Neuronal stem cell (in vitro differentiated cells): ENCODE results near the gene C3orf22.

Source experiments
- DNase-seq: peaks from one replicate; pipeline ENCODE4 v3.0.0-alpha.2; 2013; ENCODE audit warnings: low spot score
- H2AFZ ChIP-seq: one replicate; pipeline ENCODE4 v1.6.1; 2013; ENCODE audit warnings: mild to moderate bottlenecking, low read length, inconsistent platforms
- H2AK5ac ChIP-seq: 2 replicates; pipeline ENCODE4 v1.6.1; 2013; ENCODE audit warnings: low read depth, mild to moderate bottlenecking, inconsistent platforms, low read length, moderate library complexity, mixed read lengths
- H2BK120ac ChIP-seq: 2 replicates; pipeline ENCODE4 v1.6.1; 2013; ENCODE audit warnings: low read depth, mild to moderate bottlenecking, inconsistent platforms, low read length, moderate library complexity, mixed read lengths
- H2BK12ac ChIP-seq: one replicate; pipeline ENCODE4 v1.6.1; 2013; ENCODE audit warnings: low read length, inconsistent platforms
- H2BK15ac ChIP-seq: 2 replicates; pipeline ENCODE4 v1.6.1; 2013; ENCODE audit warnings: mild to moderate bottlenecking, low read length, inconsistent platforms, mixed read lengths
- H2BK5ac ChIP-seq: one replicate; pipeline ENCODE4 v1.6.1; 2013; ENCODE audit warnings: inconsistent platforms, mild to moderate bottlenecking, low read length, moderate library complexity
- H3K14ac ChIP-seq: one replicate; pipeline ENCODE4 v1.6.1; 2013; ENCODE audit warnings: low read length, inconsistent platforms
- H3K18ac ChIP-seq: 2 replicates; pipeline ENCODE4 v1.6.1; 2013; ENCODE audit warnings: low read length, inconsistent platforms
- H3K23ac ChIP-seq: 2 replicates; pipeline ENCODE4 v1.6.1; 2013; ENCODE audit warnings: low read depth, mild to moderate bottlenecking, mixed read lengths, low read length, inconsistent platforms; ENCODE audit not compliant: poor library complexity
- H3K27ac ChIP-seq: replicated peaks from 3 replicates; pipeline ENCODE4 v1.5.1; 2013; ENCODE audit warnings: low read length, inconsistent platforms
- H3K27me3 ChIP-seq, 3 experiments: 2 replicates each; pipeline ENCODE4 v1.6.1; 2013; ENCODE audit warnings: low read length in 3 of 3, mild to moderate bottlenecking in 2 of 3, inconsistent platforms in 1 of 3, low read depth in 1 of 3, mixed read lengths in 1 of 3, moderate library complexity in 1 of 3; ENCODE audit not compliant: control insufficient read depth in 3 of 3, insufficient read depth in 3 of 3
- H3K36me3 ChIP-seq, 2 donors: replicated peaks in 1 of 2; 2 replicates each; pipeline ENCODE4 v1.6.1; 2013; ENCODE audit warnings: low read length in 2 of 2; ENCODE audit not compliant: control insufficient read depth in 2 of 2, insufficient read depth in 2 of 2
- H3K4ac ChIP-seq: 2 replicates; pipeline ENCODE4 v1.6.1; 2013; ENCODE audit warnings: inconsistent platforms, mild to moderate bottlenecking, low read length, moderate library complexity
- H3K4me1 ChIP-seq, 2 donors: 1 replicate in 1 of 2; 2 replicates in 1 of 2; pipeline ENCODE4 v1.6.1; 2013; ENCODE audit warnings: low read length in 2 of 2, low read depth in 1 of 2; ENCODE audit not compliant: control insufficient read depth in 2 of 2, insufficient read depth in 1 of 2
- H3K4me2 ChIP-seq: one replicate; pipeline ENCODE4 v1.6.1; 2013; ENCODE audit warnings: mild to moderate bottlenecking, low read length, inconsistent platforms; ENCODE audit not compliant: insufficient read depth, poor library complexity, severe bottlenecking
- H3K4me3 ChIP-seq, 2 donors: 2 replicates each; pipeline ENCODE4 v1.5.1; 2013; ENCODE audit warnings: low read length in 2 of 2, mild to moderate bottlenecking in 2 of 2, inconsistent platforms in 1 of 2, moderate library complexity in 1 of 2
- H3K79me1 ChIP-seq: one replicate; pipeline ENCODE4 v1.6.1; 2013; ENCODE audit warnings: low read depth, mild to moderate bottlenecking, inconsistent platforms, low read length, moderate library complexity
- H3K9ac ChIP-seq: one replicate; pipeline ENCODE4 v1.6.1; 2013; ENCODE audit warnings: mild to moderate bottlenecking, low read depth, low read length, inconsistent platforms; ENCODE audit not compliant: poor library complexity
- H3K9me3 ChIP-seq, 2 donors: replicated peaks in 1 of 2; 2 replicates each; pipeline versions ENCODE3 to v1.6.1; 2013; ENCODE audit warnings: low read length in 2 of 2, mild to moderate bottlenecking in 2 of 2, inconsistent platforms in 1 of 2, low read depth in 1 of 2, mixed read lengths in 1 of 2, moderate library complexity in 1 of 2; ENCODE audit not compliant: control insufficient read depth in 2 of 2, insufficient read depth in 1 of 2
- H4K8ac ChIP-seq: one replicate; pipeline ENCODE4 v1.6.1; 2013; ENCODE audit warnings: low read depth, mild to moderate bottlenecking, inconsistent platforms, low read length, moderate library complexity
- H4K91ac ChIP-seq: one replicate; pipeline ENCODE4 v1.6.1; 2013; ENCODE audit warnings: low read length, low read depth, mild to moderate bottlenecking, inconsistent platforms; ENCODE audit not compliant: poor library complexity
- WGBS, 2 donors: extraction: QIAGEN DNeasy Blood & Tissue Kit; methylation state at CpG; one replicate each; pipeline ENCODE4 v1.1.7; 2013; ENCODE audit warnings: missing lambda C conversion rate in 2 of 2, mixed read lengths in 1 of 2; ENCODE audit not compliant: insufficient read length in 2 of 2, insufficient replicate concordance in 1 of 2; ENCODE audit errors: extremely low coverage in 2 of 2; 5-methylcytosine and 5-hydroxymethylcytosine counted together

The C3orf22 gene

GRCh38 chr3:126503701-126504100 is 55.0 kb downstream of the C3orf22 start:
- H3K79me1 ChIP-seq, result no peaks in the 10 kb centered on the region
- H3K9me3 ChIP-seq, result peaks cover 0 to 3% of the 10 kb centered on the region in 2 donors
- H4K91ac ChIP-seq, result no peak overlapping the region
- peaks cover 4 to 19% of the 10 kb centered on the region in 2 donors for H3K4me1 ChIP-seq
- H2BK5ac ChIP-seq, result no peak overlapping the region
- peaks cover 0 to 6% (median 0%) of the 10 kb centered on the region in 3 experiments for H3K27me3 ChIP-seq
- no peak overlapping the region for H3K4ac ChIP-seq
- H2BK15ac ChIP-seq, result no peak overlapping the region
- no peak overlapping the region for H2BK120ac ChIP-seq
- no peak overlapping the region for H3K4me3 ChIP-seq
- no peak overlapping the region for H3K14ac ChIP-seq
- no peak overlapping the region for H2AFZ ChIP-seq
- peak overlapping the region; percentile 6 for H3K23ac ChIP-seq
- H3K27ac ChIP-seq, result no peak overlapping the region
- WGBS, 2 donors, result no CpG with 5 or more reads among the region's 10 CpGs
- DNase-seq, result no peak
- no peak overlapping the region for H2AK5ac ChIP-seq
- no peak overlapping the region for H3K9ac ChIP-seq
- H4K8ac ChIP-seq, result no peak overlapping the region
- no peak overlapping the region for H3K4me2 ChIP-seq
- H2BK12ac ChIP-seq, result no peak overlapping the region
- no peaks in the 10 kb centered on the region for H3K36me3 ChIP-seq
- H3K18ac ChIP-seq, result no peak overlapping the region

- no peak overlapping the region for H3K27ac ChIP-seq
- H2BK12ac ChIP-seq, result no peak overlapping the region
- H3K9me3 ChIP-seq, result peaks cover 0 to 3% of the 10 kb centered on the region in 2 donors
- WGBS, 2 donors, result no CpG with 5 or more reads among the region's 1 CpG
- no peak overlapping the region for H2AK5ac ChIP-seq
- H3K14ac ChIP-seq, result peak overlapping the region; percentile 11
- DNase-seq, result no peak
- peaks cover 4 to 19% of the 10 kb centered on the region in 2 donors for H3K4me1 ChIP-seq
- no peak overlapping the region for H4K91ac ChIP-seq
- H3K23ac ChIP-seq, result no peak overlapping the region
- no peak overlapping the region for H3K9ac ChIP-seq
- H3K18ac ChIP-seq, result no peak overlapping the region
- no peak overlapping the region for H2AFZ ChIP-seq
- H3K36me3 ChIP-seq, result no peaks in the 10 kb centered on the region
- no peak overlapping the region for H2BK15ac ChIP-seq
- no peak overlapping the region for H2BK5ac ChIP-seq
- H4K8ac ChIP-seq, result no peak overlapping the region
- peaks cover 0 to 6% (median 0%) of the 10 kb centered on the region in 3 experiments for H3K27me3 ChIP-seq
- no peaks in the 10 kb centered on the region for H3K79me1 ChIP-seq
- no peak overlapping the region for H3K4me2 ChIP-seq
- no peak overlapping the region for H3K4ac ChIP-seq
- no peak overlapping the region for H2BK120ac ChIP-seq
- H3K4me3 ChIP-seq, result peak overlapping the region in 1 of 2 donors; percentile 12
Observed at GRCh38 chr3:126502656-126503055, 56.1 kb downstream of the C3orf22 start.

- DNase-seq, result no peak
- Histone ChIP-seq H3K27ac (no peak overlapping the region), H3K23ac (no peak overlapping the region), H3K4me3 (no peak overlapping the region), H4K8ac (peak overlapping the region; percentile 52), H3K14ac (no peak overlapping the region), H3K4me1 (peaks cover 4 to 19% of the 10 kb centered on the region in 2 donors), H2BK12ac (no peak overlapping the region), H3K9me3 (peaks cover 0 to 3% of the 10 kb centered on the region in 2 donors), H3K18ac (no peak overlapping the region), H3K4me2 (no peak overlapping the region), H4K91ac (no peak overlapping the region), H2AFZ (no peak overlapping the region), H2AK5ac (no peak overlapping the region), H2BK5ac (no peak overlapping the region), H3K79me1 (no peaks in the 10 kb centered on the region), H3K36me3 (no peaks in the 10 kb centered on the region), H3K27me3 (peaks cover 0 to 6% (median 0%) of the 10 kb centered on the region in 3 experiments), H3K9ac (no peak overlapping the region), H3K4ac (no peak overlapping the region), H2BK120ac (no peak overlapping the region), H2BK15ac (no peak overlapping the region)
- WGBS, 2 donors, result no CpG with 5 or more reads among the region's 7 CpGs
Observed at GRCh38 chr3:126501736-126502135, 57.0 kb downstream of the C3orf22 start.

GRCh38 chr3:126501054-126501453 is 57.7 kb downstream of the C3orf22 start:
- Histone ChIP-seq H3K4me3 (no peak overlapping the region), H2BK15ac (peak overlapping the region; percentile 4), H3K36me3 (no peaks in the 10 kb centered on the region), H4K8ac (peak overlapping the region; percentile 0), H4K91ac (no peak overlapping the region), H3K23ac (no peak overlapping the region), H3K9me3 (peaks cover 0 to 3% of the 10 kb centered on the region in 2 donors), H2BK12ac (peak overlapping the region; percentile 93), H3K9ac (no peak overlapping the region), H3K18ac (peak overlapping the region; percentile 90), H3K27me3 (peaks cover 0 to 6% (median 0%) of the 10 kb centered on the region in 3 experiments), H2AFZ (no peak overlapping the region), H2BK5ac (no peak overlapping the region), H3K4me2 (no peak overlapping the region), H3K79me1 (no peaks in the 10 kb centered on the region), H2BK120ac (no peak overlapping the region), H3K27ac (no peak overlapping the region), H3K4me1 (peaks cover 4 to 19% of the 10 kb centered on the region in 2 donors), H3K14ac (peak overlapping the region; percentile 83), H3K4ac (no peak overlapping the region), H2AK5ac (peak overlapping the region; percentile 92)
- no CpG with 5 or more reads among the region's 5 CpGs for WGBS, 2 donors
- no peak for DNase-seq
